Measurements from ENCODE around the gene RXYLT1. TPM values are rescaled to one million over a fixed set of nuclear protein-coding genes. Genes with fewer than 3 reads are reported as not detected.

The RXYLT1 gene

Small RNA genes lying within 50 kb of the gene (small RNA-seq; reads per million reads assigned to genes)
- not detected for gene AC084357.1

Data from skeletal muscle satellite cell (primary cell).